Hepatocyte (in vitro differentiated cells): ENCODE measurements around the gene ALK.

Source experiments
- EZH2phosphoT487 ChIP-seq: fragments of 200-600 bp; sonication (generic); IDR thresholded peaks from one replicate; pipeline ENCODE4 v1.6.1; 2018; ENCODE audit warnings: antibody characterized with exemption, mild to moderate bottlenecking, low read depth, moderate library complexity; ENCODE audit not compliant: unreplicated experiment, severe bottlenecking
- TF ChIP-seq, protein P1 (sequence below): fragments of 200-600 bp; sonication (generic); IDR thresholded peaks from 2 replicates; pipeline ENCODE4 v1.5.1; 2016; ENCODE audit warnings: antibody characterized with exemption, mild to moderate bottlenecking; ENCODE audit not compliant: poor library complexity

DNA sequence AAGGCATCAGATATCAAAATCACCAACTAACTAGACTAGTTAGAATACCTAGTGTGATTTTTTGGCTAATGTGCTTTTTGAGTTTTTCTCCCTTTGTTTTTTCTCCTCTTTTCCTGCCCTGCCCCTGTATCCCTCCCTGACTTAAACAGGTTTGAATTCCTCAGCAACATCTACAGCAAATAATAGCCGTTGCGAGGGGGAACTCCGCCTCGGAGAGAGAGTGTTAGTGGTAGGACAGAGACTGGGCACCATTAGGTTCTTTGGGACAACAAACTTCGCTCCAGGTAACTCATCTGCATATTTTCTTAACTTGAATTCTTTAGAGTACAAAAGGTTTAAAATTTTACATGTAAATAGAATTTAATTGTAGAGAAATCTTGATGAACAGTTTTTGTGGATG is 761.2 kb downstream of the ALK start:
- TF ChIP-seq, protein P1, sequence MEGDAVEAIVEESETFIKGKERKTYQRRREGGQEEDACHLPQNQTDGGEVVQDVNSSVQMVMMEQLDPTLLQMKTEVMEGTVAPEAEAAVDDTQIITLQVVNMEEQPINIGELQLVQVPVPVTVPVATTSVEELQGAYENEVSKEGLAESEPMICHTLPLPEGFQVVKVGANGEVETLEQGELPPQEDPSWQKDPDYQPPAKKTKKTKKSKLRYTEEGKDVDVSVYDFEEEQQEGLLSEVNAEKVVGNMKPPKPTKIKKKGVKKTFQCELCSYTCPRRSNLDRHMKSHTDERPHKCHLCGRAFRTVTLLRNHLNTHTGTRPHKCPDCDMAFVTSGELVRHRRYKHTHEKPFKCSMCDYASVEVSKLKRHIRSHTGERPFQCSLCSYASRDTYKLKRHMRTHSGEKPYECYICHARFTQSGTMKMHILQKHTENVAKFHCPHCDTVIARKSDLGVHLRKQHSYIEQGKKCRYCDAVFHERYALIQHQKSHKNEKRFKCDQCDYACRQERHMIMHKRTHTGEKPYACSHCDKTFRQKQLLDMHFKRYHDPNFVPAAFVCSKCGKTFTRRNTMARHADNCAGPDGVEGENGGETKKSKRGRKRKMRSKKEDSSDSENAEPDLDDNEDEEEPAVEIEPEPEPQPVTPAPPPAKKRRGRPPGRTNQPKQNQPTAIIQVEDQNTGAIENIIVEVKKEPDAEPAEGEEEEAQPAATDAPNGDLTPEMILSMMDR: no peak
- TF ChIP-seq EZH2phosphoT487: no peak
